ENCODE measurements around the gene TNFRSF18.

Gene TNFRSF18

GRCh38 chr1:1240822-1241587 lies 34.6 kb upstream of the TNFRSF18 start:
- no peak for DNase-seq (ENCODE audit: insufficient read length, low spot score)
- FAIRE-seq, result no peak

GRCh38 chr1:1240348-1240732 lies 33.9 kb upstream of the TNFRSF18 start:
- FAIRE-seq (no peak), DNase-seq (ENCODE audit: insufficient read length, low spot score) (no peak)
- no peak for TF ChIP-seq SPI1 (IDR thresholded peaks at IDR 0.05; ENCODE audit: low read depth, low read length)
- no peak for TF ChIP-seq POU2F2 (IDR thresholded peaks at IDR 0.05; ENCODE audit: low read depth, low read length)
- no peak for TF ChIP-seq TAF1 (IDR thresholded peaks at IDR 0.05; ENCODE audit: low read depth, low read length)
- TF ChIP-seq PAX5 (IDR thresholded peaks at IDR 0.05; ENCODE audit: insufficient read depth, low read length, severe bottlenecking), result no peak
- no peak for TF ChIP-seq POLR2AphosphoS5 (IDR thresholded peaks at IDR 0.05; ENCODE audit: low read depth, low read length)
- no peak for TF ChIP-seq POLR2A (IDR thresholded peaks at IDR 0.05; ENCODE audit: low read depth, low read length)

More at GRCh38 chr1:1240822-1241587, 34.6 kb upstream of the TNFRSF18 start:
- TF ChIP-seq POU2F2 (IDR thresholded peaks at IDR 0.05; ENCODE audit: low read depth, low read length), result no peak
- no peak for TF ChIP-seq SPI1 (IDR thresholded peaks at IDR 0.05; ENCODE audit: low read depth, low read length)
- TF ChIP-seq PAX5 (IDR thresholded peaks at IDR 0.05; ENCODE audit: insufficient read depth, low read length, severe bottlenecking), result no peak
- TF ChIP-seq POLR2A (IDR thresholded peaks at IDR 0.05; ENCODE audit: low read depth, low read length), result no peak
- TF ChIP-seq POLR2AphosphoS5 (IDR thresholded peaks at IDR 0.05; ENCODE audit: low read depth, low read length), result no peak
- TF ChIP-seq TAF1 (IDR thresholded peaks at IDR 0.05; ENCODE audit: low read depth, low read length), result no peak

DNA sequence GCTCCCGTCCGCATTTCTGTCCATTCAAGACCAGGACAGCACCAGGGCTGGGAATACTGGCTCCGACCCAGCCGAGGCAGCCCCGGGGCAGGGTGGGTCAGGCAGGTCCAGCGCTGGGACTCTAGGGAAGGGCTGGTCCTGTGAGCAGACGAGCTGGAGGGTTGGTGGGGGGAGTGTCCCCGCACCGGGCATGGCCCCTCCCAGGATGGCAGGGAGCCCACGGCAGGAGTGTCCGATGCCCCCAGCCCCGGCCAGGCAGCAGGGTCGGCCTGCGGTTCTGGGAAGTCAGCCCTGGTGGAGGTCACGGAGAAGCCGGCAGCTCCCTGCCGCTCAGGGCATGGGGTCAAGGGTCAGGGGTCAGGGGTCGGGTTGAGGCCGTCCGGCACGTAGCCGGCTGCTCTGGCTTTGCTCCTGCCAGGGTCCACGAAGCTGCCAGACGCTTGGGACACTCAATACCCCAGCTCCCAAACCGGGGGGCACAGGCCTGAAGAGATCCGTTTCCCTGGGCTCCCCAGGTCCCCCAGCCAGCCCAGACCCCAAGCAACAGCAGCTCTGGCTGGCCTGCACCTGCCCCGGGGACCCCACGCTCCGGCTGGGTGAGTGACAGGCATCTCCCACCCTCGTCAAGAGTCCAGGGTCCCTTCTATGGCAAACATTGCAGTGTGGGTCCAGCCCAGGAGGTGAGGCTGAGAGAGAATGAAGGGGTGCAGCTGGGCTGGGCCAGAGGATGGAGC lies 33.4 kb upstream of the TNFRSF18 start:
- no peak for DNase-seq (ENCODE audit: insufficient read length, low spot score)
- FAIRE-seq, result no peak
- no peak for TF ChIP-seq POLR2A (IDR thresholded peaks at IDR 0.05; ENCODE audit: low read depth, low read length)
- no peak for TF ChIP-seq POU2F2 (IDR thresholded peaks at IDR 0.05; ENCODE audit: low read depth, low read length)
- no peak for TF ChIP-seq TAF1 (IDR thresholded peaks at IDR 0.05; ENCODE audit: low read depth, low read length)
- TF ChIP-seq SPI1 (IDR thresholded peaks at IDR 0.05; ENCODE audit: low read depth, low read length), result no peak
- no peak for TF ChIP-seq PAX5 (IDR thresholded peaks at IDR 0.05; ENCODE audit: insufficient read depth, low read length, severe bottlenecking)
- TF ChIP-seq POLR2AphosphoS5 (IDR thresholded peaks at IDR 0.05; ENCODE audit: low read depth, low read length), result no peak

- TF ChIP-seq TAF1 (IDR thresholded peaks at IDR 0.05; ENCODE audit: low read depth, low read length) (no peak), POLR2AphosphoS5 (IDR thresholded peaks at IDR 0.05; ENCODE audit: low read depth, low read length) (no peak), POLR2A (IDR thresholded peaks at IDR 0.05; ENCODE audit: low read depth, low read length) (no peak), SPI1 (IDR thresholded peaks at IDR 0.05; ENCODE audit: low read depth, low read length) (no peak), PAX5 (IDR thresholded peaks at IDR 0.05; ENCODE audit: insufficient read depth, low read length, severe bottlenecking) (no peak), POU2F2 (IDR thresholded peaks at IDR 0.05; ENCODE audit: low read depth, low read length) (no peak)
- no peak for FAIRE-seq
- DNase-seq (ENCODE audit: insufficient read length, low spot score), result no peak
Observed at GRCh38 chr1:1239227-1239613, 32.8 kb upstream of the TNFRSF18 start.

- no peak for FAIRE-seq
- DNase-seq (ENCODE audit: insufficient read length, low spot score), result no peak
- TF ChIP-seq TAF1 (IDR thresholded peaks at IDR 0.05; ENCODE audit: low read depth, low read length), result no peak
- TF ChIP-seq POLR2AphosphoS5 (IDR thresholded peaks at IDR 0.05; ENCODE audit: low read depth, low read length), result no peak
- no peak for TF ChIP-seq POLR2A (IDR thresholded peaks at IDR 0.05; ENCODE audit: low read depth, low read length)
- TF ChIP-seq SPI1 (IDR thresholded peaks at IDR 0.05; ENCODE audit: low read depth, low read length), result no peak
- TF ChIP-seq POU2F2 (IDR thresholded peaks at IDR 0.05; ENCODE audit: low read depth, low read length), result no peak
- TF ChIP-seq PAX5 (IDR thresholded peaks at IDR 0.05; ENCODE audit: insufficient read depth, low read length, severe bottlenecking), result no peak
Observed at GRCh38 chr1:1238702-1239178, 32.3 kb upstream of the TNFRSF18 start.

DNA sequence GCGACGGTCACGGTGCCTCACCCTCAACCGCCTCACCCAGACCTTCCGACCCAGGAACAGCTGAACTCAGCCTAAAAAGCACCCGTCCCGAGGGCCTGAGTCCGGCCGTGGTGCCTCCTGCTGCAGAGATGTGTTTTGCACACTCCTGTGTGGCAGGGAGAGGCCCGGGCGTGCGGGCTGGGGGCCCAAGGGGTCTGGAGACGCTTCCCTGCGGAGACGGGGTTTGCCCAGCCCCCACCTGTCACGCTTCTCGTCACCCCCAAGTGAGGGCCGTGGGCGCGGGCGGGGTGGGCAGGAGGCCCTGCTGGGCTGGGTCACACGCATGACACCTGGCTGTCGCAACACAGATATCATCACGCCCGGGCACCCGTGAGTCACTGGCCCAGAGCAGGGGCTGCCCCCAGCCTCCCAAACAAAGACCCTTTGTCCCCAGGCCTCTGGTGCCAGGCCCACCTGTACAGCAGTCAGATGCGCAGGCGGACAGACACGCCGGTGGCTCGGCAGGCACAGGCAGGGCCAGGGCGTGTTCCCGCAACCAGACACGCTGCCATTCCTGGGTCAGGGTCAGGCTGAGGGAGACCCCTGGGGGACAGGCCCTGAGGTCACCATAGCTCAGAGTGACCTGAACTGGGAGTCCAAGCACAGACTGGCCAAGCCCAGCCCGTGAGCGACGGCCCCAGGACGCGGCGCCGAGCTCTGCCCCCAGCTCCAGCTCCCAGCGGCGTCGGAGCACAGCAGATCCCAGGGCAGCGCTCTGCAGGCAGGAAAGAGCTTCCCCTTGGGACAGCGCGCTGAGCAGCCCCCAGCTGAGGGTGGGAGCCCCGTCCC lies 31.7 kb upstream of the TNFRSF18 start:
- TF ChIP-seq POLR2A (IDR thresholded peaks at IDR 0.05; ENCODE audit: low read depth, low read length), result no peak
- DNase-seq (ENCODE audit: insufficient read length, low spot score) (no peak), FAIRE-seq (no peak)

DNA sequence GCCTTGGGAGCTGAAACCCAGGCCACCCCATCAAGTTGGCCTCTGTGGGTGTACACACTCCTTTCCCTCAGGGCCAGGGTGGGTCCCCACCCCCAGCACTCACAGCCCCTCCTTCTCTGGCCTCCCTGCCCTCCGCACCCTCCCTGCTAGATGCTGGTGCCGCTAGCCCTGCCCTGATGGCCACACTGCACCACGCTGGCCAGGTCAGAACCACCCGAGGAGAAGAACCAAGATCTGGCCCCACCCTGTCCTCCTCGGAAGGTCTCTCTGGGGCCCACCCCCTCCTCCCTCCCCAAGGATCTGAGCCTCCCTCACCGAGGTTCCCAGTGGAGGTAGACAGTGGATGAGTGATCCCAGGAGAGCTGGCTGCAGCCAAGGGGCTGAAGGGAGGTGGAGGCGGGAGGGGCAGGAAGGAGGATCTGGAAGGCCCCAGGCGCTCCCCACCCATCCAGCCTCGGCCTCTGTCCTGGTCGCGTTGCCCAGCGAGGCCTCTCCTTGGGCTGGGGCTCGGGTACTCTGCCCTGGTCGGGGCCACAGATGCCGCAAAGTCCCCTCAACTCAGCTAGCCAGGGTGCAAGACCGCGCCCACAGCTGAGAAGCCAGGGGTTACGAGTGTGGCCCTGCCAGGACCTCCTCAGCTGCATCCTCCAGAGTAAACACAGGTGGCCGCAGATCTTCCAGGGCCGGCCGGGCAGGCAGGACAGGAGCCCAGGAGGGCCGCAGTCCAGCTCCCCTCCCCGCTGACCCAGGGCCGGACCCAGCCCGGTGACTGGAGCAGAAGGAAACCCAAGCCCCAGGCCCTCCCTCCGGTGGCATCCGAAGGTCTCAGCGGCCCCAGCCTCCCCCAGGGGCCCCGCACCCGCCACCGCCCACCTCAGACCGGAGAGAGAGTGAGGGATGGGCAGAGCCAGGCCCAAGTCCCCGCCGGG lies 30.8 kb upstream of the TNFRSF18 start:
- TF ChIP-seq PAX5 (IDR thresholded peaks at IDR 0.05; ENCODE audit: insufficient read depth, low read length, severe bottlenecking) (no peak), TAF1 (IDR thresholded peaks at IDR 0.05; ENCODE audit: low read depth, low read length) (no peak), POLR2A (IDR thresholded peaks at IDR 0.05; ENCODE audit: low read depth, low read length) (no peak)
- no peak for FAIRE-seq
- DNase-seq (ENCODE audit: insufficient read length, low spot score), result no peak

- FAIRE-seq (no peak), DNase-seq (ENCODE audit: insufficient read length, low spot score) (no peak)
- TF ChIP-seq POU2F2 (IDR thresholded peaks at IDR 0.05; ENCODE audit: low read depth, low read length), result no peak
- TF ChIP-seq POLR2A (IDR thresholded peaks at IDR 0.05; ENCODE audit: low read depth, low read length), result no peak
- TF ChIP-seq SPI1 (IDR thresholded peaks at IDR 0.05; ENCODE audit: low read depth, low read length), result no peak
- TF ChIP-seq PAX5 (IDR thresholded peaks at IDR 0.05; ENCODE audit: insufficient read depth, low read length, severe bottlenecking), result no peak
- TF ChIP-seq POLR2AphosphoS5 (IDR thresholded peaks at IDR 0.05; ENCODE audit: low read depth, low read length), result no peak
- TF ChIP-seq TAF1 (IDR thresholded peaks at IDR 0.05; ENCODE audit: low read depth, low read length), result no peak
Observed at GRCh38 chr1:1236176-1236763, 29.9 kb upstream of the TNFRSF18 start.

Data from GM12891 (cell line).